Small intestine (tissue), 7 donors: ENCODE data around the gene CCT8. TPM values are rescaled to one million over a fixed set of nuclear protein-coding genes. Genes with fewer than 3 reads are reported as not detected.
A peak's percentile ranks its signal among the peaks of the same experiment; 100 is the strongest.
"Not testable (repeated sequence)": the region's sequence is repeated elsewhere in the genome, so short reads cannot be mapped to it uniquely, and the experiment has no call there.

Experiments used
- DNase-seq, 2 donors: peaks; one replicate each; pipeline versions ENCODE4 v3.0.0 to v3.0.0-alpha.2; 2013
- FAIRE-seq: peaks from 2 replicates; lab custom pipeline; 2012; peaks lifted over from hg19 to GRCh38; lab: Jason Lieb, UNC
- H3K27ac ChIP-seq, 3 donors: one replicate each; pipeline ENCODE4 v1.5.1; 2013; ENCODE audit warnings: low read length in 2 of 3, mild to moderate bottlenecking in 2 of 3, control low read depth in 1 of 3, inconsistent platforms in 1 of 3, low read depth in 1 of 3, moderate library complexity in 1 of 3
- H3K27me3 ChIP-seq, 3 donors: one replicate each; pipeline ENCODE4 v1.6.1; 2013; ENCODE audit warnings: low read length in 3 of 3, inconsistent platforms in 1 of 3; ENCODE audit not compliant: control insufficient read depth in 3 of 3, insufficient read depth in 3 of 3
- H3K36me3 ChIP-seq, 3 donors: one replicate each; pipeline ENCODE4 v1.6.1; 2013; ENCODE audit warnings: low read length in 3 of 3, inconsistent platforms in 1 of 3, low read depth in 1 of 3, mild to moderate bottlenecking in 1 of 3, moderate library complexity in 1 of 3; ENCODE audit not compliant: control insufficient read depth in 3 of 3, insufficient read depth in 2 of 3
- H3K4me1 ChIP-seq, 3 donors: one replicate each; pipeline ENCODE4 v1.6.1; 2013; ENCODE audit warnings: low read length in 2 of 3, inconsistent platforms in 1 of 3, low read depth in 1 of 3, mild to moderate bottlenecking in 1 of 3, moderate library complexity in 1 of 3; ENCODE audit not compliant: control insufficient read depth in 3 of 3, insufficient read depth in 2 of 3
- H3K4me3 ChIP-seq, 3 donors: one replicate each; pipeline ENCODE4 v1.5.1; 2013; ENCODE audit warnings: low read length in 3 of 3, control low read depth in 1 of 3, inconsistent platforms in 1 of 3, low read depth in 1 of 3, mild to moderate bottlenecking in 1 of 3, moderate library complexity in 1 of 3
- H3K9me3 ChIP-seq, 2 donors: one replicate each; pipeline ENCODE4 v1.6.1; 2013; ENCODE audit warnings: low read depth in 1 of 2, low read length in 1 of 2; ENCODE audit not compliant: control insufficient read depth in 2 of 2, insufficient read depth in 1 of 2
- WGBS, 3 donors: extraction: QIAGEN DNeasy Blood & Tissue Kit; methylation state at CpG; one replicate each; pipeline ENCODE4 v1.1.7; 2013; 5-methylcytosine and 5-hydroxymethylcytosine counted together
- polyA plus RNA-seq, 4 donors: library from polyadenylated mRNA; stranded (reverse) in 3 of 4; unstranded in 1 of 4; fragments of 200-250 nt in 3 of 4; fragments of 120-200 nt in 1 of 4; gene quantifications; one replicate each; pipeline versions ENCODE4 v1.2.1 to v1.2.3, GENCODE V29; 2013
- donor health status: healthy with polysubstance abuse.
- donor health status: control.
- donor health status: control.
- donor health status: Bipolar disorder and iron deficiency.
- donor health status: healthy.

Gene CCT8
- polyA plus RNA-seq, 4 donors: 89.2 to 221 (median 118) TPM

DNA sequence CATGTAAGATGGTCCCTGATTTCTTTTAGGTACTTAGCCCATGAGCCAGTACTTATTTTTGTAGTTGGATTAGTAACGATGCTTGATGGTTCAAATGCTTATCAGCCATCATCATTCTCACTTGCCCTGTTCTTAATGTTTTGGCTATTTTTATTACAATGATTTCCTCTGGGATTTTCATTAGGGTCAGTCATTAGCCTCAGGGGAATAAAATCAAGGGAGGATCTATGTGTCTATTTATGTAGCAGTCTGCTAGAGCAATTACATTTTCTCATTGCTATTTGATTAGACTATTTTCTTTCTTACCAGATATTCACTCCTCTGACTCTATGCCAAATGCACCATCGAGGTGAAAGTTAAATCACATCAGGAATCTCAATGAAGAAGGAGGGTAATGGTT is 10.9 kb upstream of the CCT8 start:
- no peak for FAIRE-seq
- no peak for DNase-seq
- H3K9me3 ChIP-seq: no peaks in the 10 kb centered on the region
- 67 to 81% (median 69%) methylated on average over 2 of the region's 2 CpGs for WGBS, 3 donors
- no peak overlapping the region for H3K27ac ChIP-seq
- H3K4me1 ChIP-seq: no peaks in the 10 kb centered on the region
- H3K4me3 ChIP-seq: no peak overlapping the region
- no peaks in the 10 kb centered on the region for H3K36me3 ChIP-seq
- no peaks in the 10 kb centered on the region for H3K27me3 ChIP-seq

DNA sequence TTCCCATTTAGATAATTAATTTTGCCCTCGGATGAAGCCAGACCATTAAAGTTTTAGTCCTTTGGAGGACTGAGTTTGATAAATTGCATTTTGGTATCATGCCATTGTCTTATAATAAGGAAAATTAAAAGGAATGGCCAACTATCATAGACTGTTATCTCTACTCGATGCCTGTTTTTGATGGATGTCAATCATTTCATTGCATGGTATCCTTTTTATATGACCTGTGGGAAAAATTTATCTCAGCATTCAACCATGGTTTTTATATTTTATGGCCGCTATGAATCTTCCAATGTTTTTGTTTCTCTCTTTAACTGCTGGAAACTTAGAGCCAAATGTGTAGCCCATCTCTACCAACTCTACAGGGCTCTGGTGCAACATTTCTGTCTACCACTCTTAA is 9.9 kb upstream of the CCT8 start:
- DNase-seq (no peak), FAIRE-seq (no peak)
- no peak overlapping the region for H3K27ac ChIP-seq
- WGBS, 3 donors: 90 to 94% (median 92%) methylated on average over 3 of the region's 3 CpGs
- peaks cover 0 to 2% (median under 1%) of the 10 kb centered on the region in 3 donors for H3K4me1 ChIP-seq
- H3K9me3 ChIP-seq: no peaks in the 10 kb centered on the region
- no peaks in the 10 kb centered on the region for H3K27me3 ChIP-seq
- no peaks in the 10 kb centered on the region for H3K36me3 ChIP-seq
- no peak overlapping the region for H3K4me3 ChIP-seq

DNA sequence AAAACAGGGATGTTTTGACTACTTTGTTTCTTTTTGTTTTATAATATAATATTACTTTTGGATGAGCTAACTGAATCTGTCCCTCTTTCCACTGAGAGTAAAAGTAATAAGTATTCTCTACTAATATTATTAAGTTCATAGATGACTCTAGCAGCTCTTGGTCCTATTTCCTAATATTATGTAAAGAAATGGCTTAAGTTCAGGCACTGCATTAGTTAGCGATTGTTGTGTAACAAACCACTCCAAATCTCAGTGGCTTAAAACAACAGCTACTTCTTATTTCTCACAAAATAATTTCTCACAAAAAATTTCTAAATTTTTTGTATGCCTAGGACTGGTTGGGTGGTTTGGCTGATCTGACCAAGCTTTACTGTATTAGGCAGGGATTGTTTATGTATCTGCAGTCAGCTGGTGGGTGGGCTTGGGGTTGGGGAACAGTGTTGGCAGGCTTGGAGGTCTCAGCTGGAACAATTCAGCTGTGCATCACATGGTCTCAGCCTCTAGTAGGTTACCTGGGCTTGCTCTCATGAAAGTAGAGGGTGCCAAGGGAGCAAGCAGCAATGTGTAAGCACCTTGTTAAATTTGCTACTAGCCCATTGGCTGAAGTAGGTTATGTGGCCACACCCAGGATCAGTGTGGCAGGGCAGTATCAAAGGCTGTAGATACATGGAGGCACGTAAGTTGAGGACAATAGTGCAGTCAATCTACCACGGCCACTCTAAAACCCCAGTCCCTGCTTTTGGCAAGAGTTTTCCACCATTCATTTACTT is 8.8 kb upstream of the CCT8 start:
- 70 to 79% (median 70%) methylated on average over 3 of the region's 3 CpGs for WGBS, 3 donors
- DNase-seq (no peak), FAIRE-seq (no peak)
- Histone ChIP-seq H3K4me1 (peaks cover 0 to 3% (median 2%) of the 10 kb centered on the region in 3 donors), H3K27me3 (no peaks in the 10 kb centered on the region), H3K36me3 (no peaks in the 10 kb centered on the region), H3K27ac (no peak overlapping the region), H3K4me3 (no peak overlapping the region), H3K9me3 (no peaks in the 10 kb centered on the region)

DNA sequence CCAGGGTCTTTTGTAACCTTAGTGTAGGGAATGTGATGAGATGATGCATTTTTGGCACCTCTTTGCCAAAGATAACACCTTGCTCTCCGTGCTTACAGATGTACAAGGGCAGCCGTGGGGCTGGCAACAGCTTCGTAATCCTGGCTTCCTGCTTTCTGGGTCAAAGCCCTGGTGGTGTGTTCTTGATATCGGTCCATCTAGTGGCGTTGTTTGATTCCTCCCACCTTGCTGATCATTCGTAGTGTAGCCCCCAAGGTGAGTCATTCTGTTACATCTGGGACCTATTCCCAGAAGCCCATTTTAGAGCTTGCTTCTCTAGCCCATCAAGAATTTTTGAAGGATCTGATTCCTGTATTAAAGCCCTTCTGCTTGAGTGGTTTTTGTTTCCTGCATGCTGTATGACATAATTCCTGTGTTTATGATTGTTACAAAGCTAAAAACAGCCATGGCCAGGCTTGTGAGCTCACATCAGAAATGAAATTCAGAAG is 7.0 kb upstream of the CCT8 start:
- Histone ChIP-seq H3K9me3 (peaks cover 0 to 6% of the 10 kb centered on the region in 2 donors), H3K27ac (peak overlapping the region in 1 of 3 donors; percentile 59), H3K4me3 (no peak overlapping the region), H3K27me3 (no peaks in the 10 kb centered on the region), H3K4me1 (peaks cover 0 to 3% (median 2%) of the 10 kb centered on the region in 3 donors), H3K36me3 (no peaks in the 10 kb centered on the region)
- DNase-seq: no peak
- 70 to 90% (median 71%) methylated on average over 6 of the region's 6 CpGs for WGBS, 3 donors
- no peak for FAIRE-seq

DNA sequence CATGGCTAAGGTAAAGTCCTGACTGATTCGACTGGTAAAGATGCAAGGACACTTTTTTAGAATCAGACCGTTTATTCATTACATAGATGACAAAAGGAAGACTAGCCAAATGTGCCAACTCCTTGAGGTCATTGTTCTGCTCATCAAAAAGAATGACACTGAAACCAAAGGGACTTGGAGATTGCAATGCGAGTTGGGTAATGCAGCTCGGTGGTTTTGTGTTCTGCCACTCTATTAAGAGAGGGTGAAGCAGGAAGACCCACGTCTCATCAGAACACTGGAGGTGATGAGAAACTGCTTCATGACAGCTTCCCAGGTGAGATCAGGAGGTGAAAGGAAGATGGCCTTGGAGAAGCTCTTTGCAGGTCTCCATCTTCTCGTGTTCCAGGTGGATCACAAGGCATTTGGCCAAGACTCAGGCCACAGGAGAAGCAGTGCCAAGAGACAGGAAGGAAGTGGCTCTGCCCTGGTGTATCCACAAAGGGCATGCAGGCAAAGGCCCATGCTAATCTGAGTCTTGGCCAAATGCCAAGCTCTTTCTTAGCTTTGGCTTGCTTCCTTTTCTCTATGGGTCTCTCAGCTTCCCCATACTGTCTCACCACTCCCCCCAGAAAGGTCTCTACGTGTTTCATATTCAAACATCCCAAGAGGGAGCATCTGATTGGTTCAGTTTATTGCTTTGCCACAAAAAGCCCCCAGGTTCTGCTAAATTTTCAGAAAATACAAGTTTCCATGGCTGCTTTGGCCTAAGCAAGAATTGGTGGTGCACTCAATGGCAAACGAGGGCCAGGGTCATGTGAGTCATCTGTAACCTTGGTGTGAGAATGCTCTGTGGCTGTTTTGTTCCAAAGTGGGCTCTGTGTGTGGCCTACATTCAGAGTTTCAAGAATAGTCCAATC is 5.7 kb upstream of the CCT8 start:
- H3K27me3 ChIP-seq: no peaks in the 10 kb centered on the region
- FAIRE-seq (no peak), DNase-seq (peak in 1 of 2 donors; percentile 23)
- peak overlapping the region in 1 of 3 donors; percentile 8 for H3K27ac ChIP-seq
- no peak overlapping the region for H3K4me3 ChIP-seq
- no peaks in the 10 kb centered on the region for H3K36me3 ChIP-seq
- H3K4me1 ChIP-seq: peaks cover 0 to 3% (median 2%) of the 10 kb centered on the region in 3 donors
- peaks cover 0 to 6% of the 10 kb centered on the region in 2 donors for H3K9me3 ChIP-seq
- 63 to 70% (median 66%) methylated on average over 8 of the region's 8 CpGs for WGBS, 3 donors

DNA sequence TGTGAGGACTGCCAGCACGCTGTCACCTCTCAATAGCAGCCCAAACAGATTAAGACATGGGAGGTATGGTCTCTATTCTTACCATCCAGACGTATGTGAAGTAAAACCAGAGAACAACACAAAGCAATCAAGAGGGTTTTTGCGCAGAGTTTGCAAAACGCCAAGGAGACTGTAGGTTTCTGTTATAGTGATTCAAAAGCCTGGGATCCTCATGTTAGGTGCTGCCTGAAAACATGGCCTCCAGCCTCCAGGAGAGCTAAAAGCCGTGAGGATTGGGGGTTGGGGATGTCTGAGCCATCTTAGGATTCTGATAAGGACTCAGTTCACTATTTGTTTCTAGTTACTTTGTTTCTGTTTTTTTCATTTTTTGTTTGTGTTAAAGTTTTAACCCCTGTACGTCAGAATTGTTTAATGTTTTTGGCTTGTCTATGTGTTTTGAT is 4.2 kb upstream of the CCT8 start:
- no peak for FAIRE-seq

DNA sequence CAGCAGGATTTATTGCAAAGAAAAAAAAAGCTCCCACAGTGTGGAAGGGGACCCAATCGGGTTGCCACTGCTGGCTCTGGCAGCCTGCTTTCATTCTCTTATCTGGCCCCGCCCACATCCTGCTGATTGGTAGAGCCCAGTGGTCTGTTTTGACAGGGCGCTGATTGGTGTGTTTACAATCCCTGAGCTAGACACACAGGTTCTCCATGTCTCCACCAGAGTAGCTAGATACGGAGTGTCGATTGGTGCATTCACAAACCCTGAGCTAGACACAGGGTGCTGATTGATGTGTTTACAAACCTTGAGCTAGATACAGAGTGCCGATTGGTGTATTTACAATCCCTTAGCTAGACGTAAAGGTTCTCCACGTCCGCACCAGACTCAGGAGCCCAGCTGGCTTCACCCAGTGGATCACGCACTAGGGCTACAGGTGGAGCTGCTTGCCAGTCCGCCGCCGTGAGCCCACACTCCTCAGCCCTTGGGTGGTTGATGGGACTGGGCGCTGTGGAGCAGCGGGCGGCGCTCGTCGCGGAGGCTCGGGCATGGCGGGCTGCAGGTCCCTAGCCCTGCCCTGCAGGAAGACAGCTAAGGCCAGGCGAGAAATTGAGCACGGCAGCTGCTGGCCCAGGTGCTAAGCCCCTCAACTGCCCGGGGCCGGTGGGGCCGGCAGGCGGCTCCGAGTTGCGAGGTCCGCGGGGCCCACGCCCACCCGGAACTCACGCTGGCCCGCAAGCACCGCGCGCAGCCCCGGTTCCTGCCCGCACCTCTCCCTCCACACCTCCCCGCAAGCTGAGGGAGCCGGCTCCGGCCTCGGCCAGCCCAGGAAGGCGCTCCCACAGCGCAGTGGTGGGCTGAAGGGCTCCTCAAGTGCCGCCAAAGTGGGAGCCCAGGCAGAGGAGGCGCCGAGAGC is 3.5 kb upstream of the CCT8 start:
- not testable (repeated sequence) for FAIRE-seq, H3K4me1 ChIP-seq, H3K9me3 ChIP-seq, H3K27me3 ChIP-seq, H3K36me3 ChIP-seq
- 28 to 38% (median 30%) methylated on average over 41 to 50 of the region's 50 CpGs for WGBS, 3 donors
- Histone ChIP-seq H3K27ac (peak overlapping the region; percentile 90 to 93 (median 93)), H3K4me3 (peak overlapping the region; percentile 25 to 68 (median 66))
- peak; percentile 61 to 74 for DNase-seq

More for the DNA sequence above, 4.2 kb upstream of the CCT8 start:
- peak overlapping the region; percentile 25 to 68 (median 66) for H3K4me3 ChIP-seq
- peaks cover 0 to 6% of the 10 kb centered on the region in 2 donors for H3K9me3 ChIP-seq
- peak; percentile 60 to 68 for DNase-seq
- peaks cover 0 to 3% (median 2%) of the 10 kb centered on the region in 3 donors for H3K4me1 ChIP-seq
- peak overlapping the region; percentile 90 to 93 (median 93) for H3K27ac ChIP-seq
- H3K27me3 ChIP-seq: no peaks in the 10 kb centered on the region
- H3K36me3 ChIP-seq: no peaks in the 10 kb centered on the region
- 26 to 45% (median 27%) methylated on average over 6 of the region's 6 CpGs for WGBS, 3 donors
